Stimulated activated CD4-positive, alpha-beta T cell treated with anti-CD3 and anti-CD28 coated beads, Interleukin-15, amount 100 ng/mL, for 24 hours (primary cell): ENCODE measurements around the gene RNF212.

Experiments used
- DNase-seq: peaks from one replicate; pipeline ENCODE4 v3.0.0-alpha.2; 2020

RNF212 gene

GRCh38 chr4:1112821-1113182 lies 562 bp downstream of the RNF212 start:
- DNase-seq, result no peak

GRCh38 chr4:1112174-1112820 lies 1.1 kb downstream of the RNF212 start:
- DNase-seq, result no peak

- DNase-seq, result no peak
Observed at GRCh38 chr4:1111259-1111809, 2.0 kb downstream of the RNF212 start.

GRCh38 chr4:1109898-1110506 lies 3.4 kb downstream of the RNF212 start:
- DNase-seq, result no peak

GRCh38 chr4:1109333-1109732 lies 4.0 kb downstream of the RNF212 start:
- DNase-seq, result no peak

GRCh38 chr4:1105662-1106061 lies 7.7 kb downstream of the RNF212 start:
- no peak for DNase-seq

- no peak for DNase-seq
Observed at GRCh38 chr4:1105067-1105466, 8.3 kb downstream of the RNF212 start.

GRCh38 chr4:1104647-1105046 lies 8.7 kb downstream of the RNF212 start:
- DNase-seq, result no peak

GRCh38 chr4:1099684-1100335 lies 13.6 kb downstream of the RNF212 start:
- no peak for DNase-seq

- DNase-seq, result no peak
Observed at GRCh38 chr4:1099270-1099669, 14.1 kb downstream of the RNF212 start.

- no peak for DNase-seq
Observed at GRCh38 chr4:1098311-1098925, 14.9 kb downstream of the RNF212 start.

GRCh38 chr4:1097553-1097952 lies 15.8 kb downstream of the RNF212 start:
- no peak for DNase-seq

GRCh38 chr4:1096841-1097240 lies 16.5 kb downstream of the RNF212 start:
- no peak for DNase-seq

GRCh38 chr4:1094336-1094690 lies 19.1 kb downstream of the RNF212 start:
- no peak for DNase-seq

- no peak for DNase-seq
Observed at GRCh38 chr4:1093391-1094335, 19.7 kb downstream of the RNF212 start.

- no peak for DNase-seq
Observed at GRCh38 chr4:1092983-1093361, 20.4 kb downstream of the RNF212 start.

GRCh38 chr4:1092026-1092982 lies 21.1 kb downstream of the RNF212 start:
- DNase-seq, result no peak

- DNase-seq, result no peak
Observed at GRCh38 chr4:1091561-1091995, 21.8 kb downstream of the RNF212 start.

GRCh38 chr4:1090465-1091440 lies 22.6 kb downstream of the RNF212 start:
- DNase-seq, result no peak

GRCh38 chr4:1090036-1090435 lies 23.3 kb downstream of the RNF212 start:
- DNase-seq, result no peak
